Measurements from ENCODE around the gene CERK.
A peak's percentile ranks its signal among the peaks of the same experiment; 100 is the strongest.
"Not testable (repeated sequence)": the region's sequence is repeated elsewhere in the genome, so short reads cannot be mapped to it uniquely, and the experiment has no call there.

Gene CERK, protein sequence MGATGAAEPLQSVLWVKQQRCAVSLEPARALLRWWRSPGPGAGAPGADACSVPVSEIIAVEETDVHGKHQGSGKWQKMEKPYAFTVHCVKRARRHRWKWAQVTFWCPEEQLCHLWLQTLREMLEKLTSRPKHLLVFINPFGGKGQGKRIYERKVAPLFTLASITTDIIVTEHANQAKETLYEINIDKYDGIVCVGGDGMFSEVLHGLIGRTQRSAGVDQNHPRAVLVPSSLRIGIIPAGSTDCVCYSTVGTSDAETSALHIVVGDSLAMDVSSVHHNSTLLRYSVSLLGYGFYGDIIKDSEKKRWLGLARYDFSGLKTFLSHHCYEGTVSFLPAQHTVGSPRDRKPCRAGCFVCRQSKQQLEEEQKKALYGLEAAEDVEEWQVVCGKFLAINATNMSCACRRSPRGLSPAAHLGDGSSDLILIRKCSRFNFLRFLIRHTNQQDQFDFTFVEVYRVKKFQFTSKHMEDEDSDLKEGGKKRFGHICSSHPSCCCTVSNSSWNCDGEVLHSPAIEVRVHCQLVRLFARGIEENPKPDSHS

DNA sequence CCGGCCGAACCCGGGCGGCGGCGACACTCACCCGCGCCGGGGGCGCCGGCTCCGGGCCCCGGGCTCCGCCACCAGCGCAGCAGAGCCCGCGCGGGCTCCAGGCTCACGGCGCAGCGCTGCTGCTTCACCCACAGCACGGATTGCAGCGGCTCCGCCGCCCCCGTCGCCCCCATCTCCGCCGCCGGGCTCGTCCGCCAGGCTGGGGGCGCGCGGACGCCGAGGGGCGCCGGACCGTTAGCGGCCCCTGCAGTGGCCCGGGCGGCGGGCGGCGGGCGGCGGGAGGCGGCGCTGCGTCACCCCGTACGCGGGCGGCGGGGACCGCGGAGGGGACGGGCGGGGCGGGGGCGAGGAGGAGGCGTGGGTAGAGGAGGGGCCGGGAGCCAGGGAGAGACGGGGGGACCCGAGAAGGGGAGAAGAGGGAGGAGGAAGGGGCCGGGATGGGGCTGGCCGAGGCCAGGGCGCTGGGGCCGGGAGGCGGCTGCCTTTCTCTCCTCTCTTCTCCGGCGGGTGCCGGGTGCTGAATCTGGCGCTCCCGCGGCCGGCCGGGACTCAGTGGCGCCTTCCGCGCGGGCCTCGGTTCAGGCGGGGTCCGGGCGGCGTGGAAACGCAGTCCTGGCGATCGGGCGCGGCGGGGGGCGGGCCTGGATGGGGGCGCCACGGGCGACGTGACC, at the start of gene CERK:
TSS of gene CERK (minus strand) at position 277 of the 671 bp plus-strand sequence. CDS start at position 173, 104 bp downstream.
- DNase-seq = peak; percentile 82

DNA sequence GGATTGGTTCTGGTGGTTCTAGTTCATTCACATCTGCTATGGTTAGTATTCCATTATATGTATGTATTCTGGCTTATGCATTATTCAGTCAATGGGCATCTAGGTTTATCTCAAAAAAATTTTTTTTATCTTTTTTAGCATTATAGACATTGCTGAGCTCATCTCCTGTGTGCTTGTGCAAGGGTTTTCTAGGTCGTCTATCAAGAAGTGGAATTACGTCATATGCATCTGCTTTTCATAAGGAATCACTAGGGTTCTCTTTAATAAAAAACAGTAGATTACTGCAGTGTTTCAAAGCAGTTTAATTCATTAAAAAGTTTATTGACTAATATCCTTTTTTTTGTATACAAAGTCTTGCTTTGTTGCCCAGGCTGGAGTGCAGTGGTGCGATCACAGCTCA, 45.7 kb upstream of the CERK start:
- no peak for DNase-seq

DNA sequence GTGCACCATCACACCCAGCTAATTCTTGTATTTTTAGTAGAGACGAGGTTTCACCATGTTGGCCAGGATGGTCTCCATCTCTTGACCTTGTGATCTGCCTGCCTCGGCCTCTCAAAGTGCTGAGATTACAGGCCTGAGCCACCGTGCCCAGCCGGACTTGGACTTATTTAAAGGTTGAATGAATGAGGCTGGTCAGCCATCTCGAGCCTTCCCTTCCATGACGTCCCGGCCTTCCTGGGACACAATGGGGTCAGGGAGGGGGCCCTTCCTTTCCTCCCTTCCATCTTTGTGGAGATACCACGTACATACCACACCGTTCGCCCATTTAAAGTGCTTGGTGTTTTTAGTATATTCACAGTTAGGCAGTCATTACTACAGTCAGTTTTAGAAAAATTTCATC, 44.1 kb upstream of the CERK start:
- DNase-seq = not testable (repeated sequence)

DNA sequence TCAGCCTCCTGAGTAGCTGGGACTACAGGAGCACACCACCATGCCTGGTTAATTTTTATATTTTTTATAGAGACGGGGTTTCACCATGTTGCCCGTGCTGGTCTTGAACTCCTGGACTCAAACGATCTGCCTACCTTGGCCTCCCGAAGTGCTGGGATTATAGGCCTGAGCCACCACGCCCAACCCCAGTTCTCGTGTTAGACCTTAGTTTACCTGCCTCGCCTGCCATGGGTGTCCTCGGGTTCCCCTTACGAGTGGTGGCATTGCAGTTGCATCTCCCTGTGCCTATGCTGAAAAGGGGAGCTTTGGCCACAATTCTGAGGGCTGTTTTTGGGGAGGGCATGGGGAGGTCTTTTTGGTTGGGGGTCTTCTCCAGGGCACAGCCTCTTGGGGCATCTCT, 43.2 kb upstream of the CERK start:
- no peak for DNase-seq

DNA sequence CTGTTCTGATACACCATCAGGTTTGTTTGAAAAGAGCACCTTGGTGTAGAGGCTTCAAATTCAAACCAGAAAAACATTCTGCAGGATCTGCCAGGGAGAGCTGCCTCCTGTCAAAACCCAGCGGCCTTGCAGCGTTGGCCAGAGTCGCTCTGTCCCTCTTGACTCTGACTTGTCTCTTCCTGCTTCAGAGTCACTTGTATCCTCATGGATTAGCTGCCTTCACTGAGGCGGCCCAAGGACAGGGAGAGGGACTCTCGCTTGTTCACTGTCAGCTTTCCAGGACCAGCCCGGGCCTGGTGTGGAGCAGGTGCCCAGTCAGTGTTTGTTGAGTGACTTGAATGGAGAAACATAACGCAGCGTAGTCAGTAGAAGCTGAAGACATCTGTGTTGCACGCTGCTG, 42.4 kb upstream of the CERK start:
- no peak for DNase-seq

DNA sequence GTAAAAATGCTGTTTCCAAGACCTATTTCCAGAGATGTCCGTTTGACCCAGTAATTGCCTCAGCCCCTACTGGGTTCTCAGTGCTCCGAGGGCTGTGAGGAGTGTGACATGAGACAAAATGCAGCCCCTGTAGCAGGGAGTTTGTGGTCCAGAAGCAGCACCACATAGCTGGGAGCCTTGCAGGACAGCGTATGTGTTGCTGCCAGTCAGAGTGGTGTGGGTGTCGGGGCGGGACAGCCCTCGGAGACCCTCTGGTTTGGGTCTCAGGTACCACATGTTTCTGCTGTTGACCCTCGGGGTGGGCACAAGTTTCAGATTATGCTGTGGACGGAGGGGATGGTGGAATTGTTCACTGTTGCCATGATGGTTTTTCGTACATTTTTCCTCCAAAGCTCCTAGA, 41.6 kb upstream of the CERK start:
- no peak for DNase-seq

DNA sequence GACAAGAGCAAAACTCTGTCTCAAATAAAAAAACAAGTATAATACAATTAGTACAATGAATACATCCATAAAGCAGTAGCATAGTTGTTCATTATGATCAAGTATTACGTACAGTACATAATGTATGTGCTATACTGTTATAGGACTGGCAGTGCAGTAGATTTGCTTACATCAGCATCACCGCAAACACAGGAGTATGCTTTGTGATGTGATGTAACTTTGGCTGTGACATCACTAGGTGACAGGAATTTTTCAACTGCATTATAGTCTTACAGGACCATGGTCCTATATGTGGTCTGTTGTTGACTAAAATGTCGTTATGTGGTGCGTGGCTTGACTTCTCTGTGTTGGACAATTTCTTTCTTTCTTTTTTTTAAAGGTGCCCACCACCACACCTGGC, 41.0 kb upstream of the CERK start:
- DNase-seq = no peak

DNA sequence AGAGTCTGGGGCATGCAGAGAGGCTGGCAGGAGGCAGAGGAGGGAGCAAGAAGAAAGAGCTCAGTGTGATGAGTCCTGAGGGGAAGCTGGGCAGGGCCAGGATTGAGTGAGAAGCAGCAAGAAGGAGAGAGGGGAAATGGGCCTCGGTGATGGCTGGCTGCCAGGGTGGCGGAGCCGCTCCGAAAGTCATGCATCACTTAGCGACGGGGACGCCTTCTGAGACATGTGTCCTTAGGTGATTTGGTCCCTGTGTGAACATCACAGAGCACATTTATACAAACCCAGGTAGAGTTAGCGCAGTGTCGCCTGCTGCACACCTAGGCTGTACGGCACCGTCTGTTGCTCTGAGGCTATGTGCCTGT, 39.5 kb upstream of the CERK start:
- no peak for DNase-seq

DNA sequence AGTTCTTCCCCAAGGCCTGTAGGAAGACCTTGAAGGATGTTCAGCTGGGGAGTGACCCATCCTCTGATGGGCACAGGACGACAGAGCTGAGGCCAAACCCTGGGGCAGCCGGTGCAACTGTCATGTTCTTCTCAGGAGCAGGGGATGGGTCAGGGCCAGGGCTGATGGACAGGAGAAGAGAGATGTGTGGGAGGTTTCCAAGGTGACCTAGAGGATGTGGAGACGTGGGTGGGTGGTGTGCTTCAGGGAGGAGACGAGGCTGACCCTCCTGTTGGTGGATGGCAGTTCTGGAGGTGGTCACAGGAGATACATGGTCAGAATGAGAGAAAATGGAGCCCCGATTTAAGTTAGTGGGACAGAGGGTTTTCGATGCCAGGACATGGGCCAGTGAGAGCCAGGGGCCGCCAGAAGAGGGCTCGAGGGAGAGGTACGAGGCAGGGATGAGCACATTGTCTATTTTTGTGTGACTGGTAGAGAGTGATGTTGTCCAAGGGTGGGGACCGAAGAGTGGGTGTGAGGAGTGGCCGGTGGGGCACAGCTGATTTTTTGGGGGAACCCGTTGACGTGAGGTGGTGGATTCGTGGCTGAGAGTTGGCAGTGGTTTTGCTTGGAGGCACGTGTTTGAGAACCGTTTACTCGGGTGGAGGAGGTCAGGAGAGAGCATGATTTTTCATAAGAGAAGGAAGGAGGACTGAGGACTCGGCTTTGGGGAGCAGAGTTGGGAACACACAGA, 39.0 kb upstream of the CERK start:
- DNase-seq = no peak

DNA sequence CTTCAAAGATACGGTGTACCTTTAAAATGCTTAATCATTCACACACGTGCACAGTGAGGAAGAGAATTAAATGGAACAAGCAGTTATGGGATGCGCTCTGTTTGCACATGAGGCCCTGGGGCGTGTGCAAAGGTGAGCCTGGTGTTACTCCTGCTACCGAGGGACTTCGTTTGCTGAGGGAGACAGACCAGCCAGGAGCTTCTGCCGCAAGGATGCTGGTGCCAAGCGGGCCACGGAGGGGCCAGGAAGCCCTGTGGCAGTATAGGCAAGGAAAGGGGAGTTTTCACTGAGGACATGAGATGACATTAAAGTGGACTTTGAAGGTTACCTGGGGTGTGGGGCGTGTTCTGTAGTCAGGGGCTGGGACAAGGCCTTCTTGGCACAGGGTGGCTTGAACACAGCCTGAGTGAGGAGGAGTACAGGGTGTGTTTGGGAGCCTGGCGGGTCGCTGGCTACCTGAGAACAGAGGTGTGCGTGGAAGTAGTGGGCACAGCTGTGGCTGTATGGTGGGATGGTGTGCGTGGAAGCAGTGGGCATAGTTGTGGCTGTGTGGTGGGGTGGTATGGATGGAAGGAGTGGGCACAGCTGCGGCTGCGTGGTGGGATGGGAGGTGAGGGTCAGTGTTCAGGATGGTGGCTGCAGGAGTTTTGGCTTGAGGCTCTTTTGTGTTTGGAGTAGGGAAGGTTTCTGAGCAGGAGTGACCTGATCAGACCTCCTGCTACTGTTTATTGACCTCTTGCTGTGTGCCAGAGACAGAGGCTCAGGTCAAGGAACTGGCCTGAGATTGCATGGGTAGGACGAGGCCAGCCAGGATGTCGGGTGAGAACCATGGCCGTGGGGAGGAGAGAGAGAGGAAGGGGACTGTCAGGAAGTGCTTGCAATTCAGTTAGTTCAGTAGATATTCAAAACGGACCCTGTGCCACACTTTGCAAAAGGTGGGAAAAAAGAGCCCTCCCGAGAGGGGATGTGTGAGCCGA, 38.1 kb upstream of the CERK start:
- no peak for DNase-seq

DNA sequence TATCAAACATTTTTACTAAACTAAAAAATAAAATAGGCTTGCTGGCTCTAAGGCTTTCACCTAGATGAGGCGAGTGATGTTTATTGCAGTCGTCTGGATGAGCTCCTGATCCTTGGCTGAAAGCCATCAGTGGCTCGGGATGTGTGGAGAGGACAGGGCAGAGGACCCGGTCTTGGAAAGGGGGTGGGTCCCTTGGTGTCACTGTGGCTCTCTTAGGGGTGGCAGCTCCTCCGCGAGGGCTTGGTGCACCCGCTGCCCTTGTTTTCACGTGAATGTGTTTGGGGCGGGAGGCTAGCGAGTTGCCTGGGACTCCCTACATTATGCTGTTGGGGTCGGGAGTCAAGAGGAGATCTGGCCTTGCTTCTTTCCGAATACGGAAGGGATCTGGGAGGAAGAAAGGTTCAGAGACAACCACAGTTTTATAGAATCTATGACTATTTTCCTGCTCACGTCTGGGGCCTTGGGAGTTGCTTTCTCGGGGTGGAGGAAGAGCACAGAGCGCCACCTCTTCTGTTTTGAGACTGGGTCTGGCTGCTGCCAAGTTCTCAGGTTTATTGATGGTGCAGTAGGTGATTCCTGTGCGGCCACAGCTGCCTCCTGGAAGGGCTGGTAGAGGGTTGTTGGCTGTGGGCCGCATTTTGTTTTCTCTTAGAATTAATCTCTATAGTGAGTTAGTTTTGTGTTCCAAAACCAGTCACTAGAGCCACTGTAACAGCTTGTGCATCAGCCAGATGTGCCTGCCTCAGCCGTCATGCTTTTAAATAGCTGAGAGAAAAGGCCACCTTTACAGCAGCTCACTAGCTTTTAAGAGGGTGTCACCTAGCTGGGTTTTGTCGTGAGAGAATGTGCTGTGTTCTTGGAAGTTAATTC, 37.2 kb upstream of the CERK start:
- no peak for DNase-seq

DNA sequence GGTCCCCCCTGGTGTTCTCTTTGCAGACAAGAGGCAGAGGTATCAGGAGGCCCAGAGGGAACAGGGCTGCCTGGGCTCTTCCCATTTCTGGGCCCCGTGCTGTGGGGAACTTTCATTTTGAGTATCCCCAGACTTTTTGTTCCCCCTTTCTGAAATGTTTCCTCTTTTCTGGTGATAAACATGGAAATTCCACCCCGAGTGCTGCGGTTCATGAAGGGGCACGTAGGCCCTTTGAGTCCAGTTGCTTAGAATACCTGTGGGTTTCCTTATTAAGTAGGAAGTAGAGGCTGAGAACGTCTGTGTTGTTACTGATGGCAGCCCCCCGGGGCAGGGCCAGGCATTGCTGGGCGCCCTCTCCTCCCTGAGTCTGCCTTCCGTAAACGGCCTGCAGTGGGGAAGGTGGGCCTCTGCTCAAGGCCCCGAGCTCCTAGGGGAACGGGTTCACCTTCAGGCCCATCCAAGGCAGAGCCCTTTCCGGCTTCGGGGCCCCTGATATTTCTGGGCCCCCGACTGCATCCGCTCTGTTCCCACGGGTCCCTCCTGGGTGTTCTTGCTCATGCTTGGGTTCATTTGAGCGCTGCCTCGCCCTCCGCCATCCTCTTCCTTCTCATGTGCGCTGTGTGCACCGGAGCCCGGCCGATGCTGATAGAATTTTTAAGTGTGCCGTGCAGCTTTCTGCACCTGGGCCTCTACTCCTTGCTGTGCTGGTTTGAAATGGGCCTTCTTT, 36.4 kb upstream of the CERK start:
- DNase-seq = peak; percentile 38

DNA sequence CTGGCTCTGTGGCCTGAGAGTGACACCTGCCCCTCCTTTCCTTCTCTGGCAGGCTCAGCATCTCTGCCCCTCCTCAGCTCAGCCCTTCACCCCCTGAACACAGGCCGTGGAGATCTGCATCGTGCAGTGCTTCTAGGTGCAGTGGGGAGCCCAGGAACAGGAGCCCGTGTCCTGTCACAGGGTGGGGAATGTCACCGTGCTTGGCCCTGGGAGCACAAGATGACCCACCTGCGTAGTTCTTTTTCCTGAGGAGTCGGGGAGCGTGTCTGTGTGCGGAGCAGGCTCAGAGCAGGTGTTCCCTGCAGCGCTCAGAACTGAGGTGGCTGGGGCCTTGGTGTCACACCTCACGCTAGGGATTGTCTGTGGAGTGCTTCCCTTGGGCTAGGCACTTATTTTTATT, 35.0 kb upstream of the CERK start:
- DNase-seq = no peak

DNA sequence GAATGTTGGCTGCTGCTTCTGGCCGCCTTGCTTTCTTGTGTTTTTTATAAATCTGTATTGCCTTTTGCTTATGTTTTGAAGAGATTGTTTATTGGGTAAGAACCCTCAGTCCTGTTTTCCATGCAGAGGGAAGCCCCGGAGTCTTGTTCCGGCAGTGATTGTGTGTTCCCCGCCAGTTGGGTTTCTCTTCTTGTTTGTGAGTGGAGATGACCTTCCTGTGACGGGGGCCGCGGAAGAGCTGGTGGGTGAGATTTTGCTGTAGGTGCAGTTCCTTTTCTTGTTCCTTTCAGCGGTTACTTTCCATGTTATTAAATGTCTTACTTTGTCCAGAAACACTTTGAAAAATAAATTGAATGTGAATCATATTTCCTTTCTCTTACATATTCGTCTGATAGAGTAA, 32.7 kb upstream of the CERK start:
- peak; percentile 38 for DNase-seq

DNA sequence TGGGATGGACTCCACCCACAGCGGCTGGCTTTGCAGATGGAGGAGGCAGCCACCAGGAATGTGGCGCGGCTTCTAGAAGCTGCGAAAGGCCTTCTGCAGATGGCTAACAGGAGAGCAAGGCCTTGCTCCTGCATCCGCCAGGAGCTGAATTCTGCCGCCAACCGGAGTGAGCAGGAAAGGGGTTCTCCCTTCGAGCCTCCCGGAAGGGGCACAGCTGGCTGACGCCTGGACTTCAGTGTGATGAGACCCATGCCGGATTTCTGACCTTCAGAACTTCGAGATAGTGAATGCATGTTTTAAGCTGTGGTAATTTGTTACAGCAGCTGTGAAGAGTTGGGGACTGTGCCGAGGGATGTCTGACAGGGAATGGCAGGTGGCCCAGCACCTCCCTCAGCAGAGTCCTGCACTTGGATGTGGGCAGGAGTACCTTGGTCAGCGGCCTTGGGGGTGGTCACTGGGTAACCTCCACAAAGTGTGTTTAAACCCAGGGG, 32.1 kb upstream of the CERK start:
- no peak for DNase-seq

DNA sequence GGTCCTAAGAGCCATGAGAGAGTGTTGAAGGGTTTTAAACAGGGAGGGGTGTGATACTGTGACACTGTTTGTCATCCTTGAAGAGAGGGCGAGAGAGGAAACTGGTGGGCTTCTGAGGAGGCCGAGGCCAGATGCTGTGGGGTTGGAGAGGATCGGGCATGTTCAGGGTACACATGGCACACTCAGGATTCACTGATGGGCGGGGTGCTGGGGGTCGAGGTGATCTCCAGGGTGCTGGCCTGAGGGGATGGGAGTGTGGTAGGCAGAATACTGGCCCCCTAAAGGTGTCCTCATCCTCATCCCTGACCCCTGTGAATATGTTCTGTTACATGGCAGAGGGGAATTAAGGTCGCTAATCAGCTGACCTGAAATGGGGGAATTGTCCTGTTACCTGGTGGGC, 31.7 kb upstream of the CERK start:
- DNase-seq = no peak

DNA sequence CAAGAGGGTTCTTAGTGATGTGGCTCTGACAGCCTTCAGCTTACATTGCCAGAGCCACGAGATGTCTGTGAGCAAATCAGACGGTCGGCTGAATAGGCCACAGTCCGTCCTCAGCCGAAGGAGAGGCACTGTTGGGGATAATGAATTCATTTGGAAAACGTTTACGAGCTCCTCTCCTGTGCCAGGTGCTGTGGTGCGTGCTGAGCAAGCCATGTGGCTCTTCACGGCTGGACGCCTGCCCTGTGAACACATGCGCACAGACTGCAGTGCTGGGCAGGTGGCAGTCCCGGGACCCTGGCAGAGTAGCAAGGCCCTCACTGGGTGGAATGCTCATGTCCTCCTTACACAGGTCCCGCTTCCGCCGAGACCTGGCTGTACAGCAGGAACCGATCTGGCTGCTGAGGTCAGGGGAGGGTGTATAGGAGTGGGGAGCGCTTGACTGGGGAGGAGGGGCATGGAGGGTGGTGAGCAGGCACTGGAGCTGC, 31.2 kb upstream of the CERK start:
- no peak for DNase-seq

DNA sequence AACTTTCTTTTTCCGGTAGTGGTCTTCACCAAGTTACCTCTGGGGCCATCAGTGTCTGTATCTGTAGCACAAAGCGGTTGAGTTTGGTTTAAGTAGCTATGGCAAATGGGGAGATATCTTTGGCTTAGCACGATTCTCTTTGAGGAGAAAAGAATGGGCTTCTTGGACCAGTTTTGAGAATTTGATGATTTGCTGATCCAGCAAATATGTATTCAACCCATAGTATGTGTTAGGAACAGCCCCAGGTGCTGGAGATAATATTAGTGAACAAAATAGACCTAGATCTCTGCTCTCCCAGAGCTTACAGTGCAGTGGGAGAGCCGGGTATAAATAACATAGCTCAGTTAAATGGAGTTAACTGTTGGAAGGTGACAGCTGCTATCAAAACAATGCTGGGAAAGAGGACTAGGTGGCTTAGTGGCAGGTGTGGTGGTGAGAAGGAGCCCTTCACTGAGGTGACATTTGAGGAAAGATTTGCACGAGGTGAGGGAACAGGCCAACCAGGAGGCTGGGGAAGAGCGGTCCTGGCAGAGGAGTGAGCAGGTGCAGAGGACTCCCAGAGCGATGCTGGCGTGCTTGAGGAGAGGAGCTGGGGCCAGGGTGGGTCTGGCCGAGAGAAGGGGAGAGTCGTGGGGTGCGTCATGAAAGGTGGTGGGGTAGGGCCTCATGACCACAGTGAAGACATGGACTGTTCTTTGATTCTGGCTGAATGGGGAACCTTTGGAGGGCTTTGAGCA, 29.4 kb upstream of the CERK start:
- no peak for DNase-seq

DNA sequence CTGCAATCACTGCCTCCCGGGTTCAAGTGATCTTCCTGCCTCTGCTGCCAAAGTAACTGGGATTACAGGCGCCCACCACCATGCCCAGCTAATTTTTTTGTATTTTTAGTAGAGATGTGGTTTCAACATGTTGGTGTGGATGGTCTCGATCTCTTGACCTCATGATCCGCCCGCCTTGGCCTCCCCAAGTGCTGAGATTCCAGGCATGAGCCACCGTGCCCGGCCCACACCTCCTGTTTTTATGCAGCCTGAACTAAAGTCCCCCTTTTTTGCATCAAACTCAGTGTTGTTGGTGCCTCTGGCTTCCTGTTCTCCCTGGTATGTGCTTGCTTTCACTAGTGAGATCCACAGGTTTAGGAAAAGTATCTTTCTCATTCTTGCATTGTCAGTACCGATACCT, 28.6 kb upstream of the CERK start:
- no peak for DNase-seq
